Activated CD4-positive, alpha-beta memory T cell treated with anti-CD3 and anti-CD28 coated beads for 36 hours (primary cell): ENCODE results near the gene AKR7A3. TPM values are rescaled to one million over a fixed set of nuclear protein-coding genes. Genes with fewer than 3 reads are reported as not detected.
A peak's percentile ranks its signal among the peaks of the same experiment; 100 is the strongest.

Experiments used
- CTCF ChIA-PET: fragments of 350-600 bp; sonication (Branson Sonifier 250); formaldehyde crosslinking; loops from one replicate; lab custom pipeline; 2021; ENCODE audit warnings: antibody characterized with exemption, inconsistent platforms; lab: Charles Lee
- POLR2A ChIA-PET: fragments of 350-600 bp; sonication (Branson Sonifier 250); formaldehyde crosslinking; loops from one replicate; lab custom pipeline; 2021; ENCODE audit warnings: antibody characterized with exemption; lab: Charles Lee
- DNase-seq: peaks from one replicate; pipeline ENCODE4 v3.0.0-alpha.2; 2020
- H3K27ac Mint-ChIP-seq: one replicate; pipeline ENCODE4 v1.8.0; 2021; ENCODE audit warnings: mixed read lengths
- H3K27me3 Mint-ChIP-seq: one replicate; pipeline ENCODE4 v1.8.0; 2021; ENCODE audit warnings: mixed read lengths
- H3K36me3 Mint-ChIP-seq: one replicate; pipeline ENCODE4 v1.8.0; 2021; ENCODE audit warnings: mixed read lengths
- H3K4me1 Mint-ChIP-seq: one replicate; pipeline ENCODE4 v1.8.0; 2021; ENCODE audit warnings: low read depth, mixed read lengths
- H3K4me3 Mint-ChIP-seq: one replicate; pipeline ENCODE4 v1.8.0; 2021; ENCODE audit warnings: mild to moderate bottlenecking, mixed read lengths
- H3K9me3 Mint-ChIP-seq: one replicate; pipeline ENCODE4 v1.8.0; 2021; ENCODE audit warnings: mixed read lengths
- intact Hi-C: fragments of 100-400 bp; cut with micrococcal nuclease; formaldehyde crosslinking; loops from one replicate; pipeline ENCODE4 v1.15.1; 2023
- total RNA-seq, 2 experiments: library from RNA; stranded (reverse); gene quantifications; one replicate each; pipeline ENCODE4 v1.2.3, GENCODE V29; 2021

Gene AKR7A3
- total RNA-seq, 2 experiments from 2014 or later = 0.80 to 0.88 TPM

DNA sequence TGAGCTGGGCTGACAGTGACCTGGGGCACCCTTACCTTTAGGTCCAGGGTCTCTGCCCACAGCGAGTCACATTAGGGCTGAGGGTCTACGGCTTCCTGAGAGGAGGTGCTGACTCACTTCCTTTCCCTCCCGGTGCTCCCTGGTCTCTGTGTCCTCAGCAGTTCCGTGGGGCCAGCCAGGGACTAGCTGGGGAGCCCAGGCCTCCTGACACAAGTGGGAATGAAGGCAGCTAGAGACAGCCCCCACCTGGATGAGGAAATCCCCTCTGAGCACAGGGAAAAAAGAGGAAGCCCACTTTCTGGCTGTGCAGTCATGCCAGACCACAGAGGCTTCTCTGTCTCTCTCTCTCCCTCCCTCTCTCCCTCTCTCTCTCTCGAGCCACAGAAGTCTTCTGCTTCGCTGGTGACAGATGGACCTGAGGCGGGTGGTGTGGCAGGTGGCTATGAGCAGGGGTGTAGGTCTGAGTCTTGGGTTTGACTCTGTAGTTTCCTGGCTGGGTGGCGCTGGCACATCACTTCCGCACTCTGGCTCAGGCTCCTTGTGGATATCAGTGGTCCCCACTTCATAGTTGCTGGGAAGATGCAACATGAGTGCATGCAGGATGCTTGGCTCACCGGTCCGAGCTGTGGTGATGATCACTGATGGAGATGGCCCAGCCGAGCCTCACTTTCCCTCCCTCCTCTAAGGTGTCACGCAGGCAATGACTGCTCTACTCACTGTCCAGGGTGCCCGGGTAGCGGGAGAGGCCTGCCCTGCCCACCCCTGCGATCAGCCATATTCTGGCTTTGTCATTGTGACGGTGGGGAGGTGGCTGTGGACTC is 27.0 kb upstream of the AKR7A3 start:
- Mint-ChIP-seq H3K4me3 (no peak overlapping the region), H3K9me3 (no peaks in the 10 kb centered on the region), H3K4me1 (peaks cover 28% of the 10 kb centered on the region), H3K27ac (no peak overlapping the region), H3K27me3 (no peaks in the 10 kb centered on the region), H3K36me3 (no peaks in the 10 kb centered on the region)
- intact Hi-C loops = no loop called here
- CTCF ChIA-PET = no interaction called here
- DNase-seq = no peak
- POLR2A ChIA-PET = interaction anchor here (1.5 kb wide), 1 partner anchor 15 kb away, joined by 3 read pairs; no protein-coding TSS in a partner anchor

DNA sequence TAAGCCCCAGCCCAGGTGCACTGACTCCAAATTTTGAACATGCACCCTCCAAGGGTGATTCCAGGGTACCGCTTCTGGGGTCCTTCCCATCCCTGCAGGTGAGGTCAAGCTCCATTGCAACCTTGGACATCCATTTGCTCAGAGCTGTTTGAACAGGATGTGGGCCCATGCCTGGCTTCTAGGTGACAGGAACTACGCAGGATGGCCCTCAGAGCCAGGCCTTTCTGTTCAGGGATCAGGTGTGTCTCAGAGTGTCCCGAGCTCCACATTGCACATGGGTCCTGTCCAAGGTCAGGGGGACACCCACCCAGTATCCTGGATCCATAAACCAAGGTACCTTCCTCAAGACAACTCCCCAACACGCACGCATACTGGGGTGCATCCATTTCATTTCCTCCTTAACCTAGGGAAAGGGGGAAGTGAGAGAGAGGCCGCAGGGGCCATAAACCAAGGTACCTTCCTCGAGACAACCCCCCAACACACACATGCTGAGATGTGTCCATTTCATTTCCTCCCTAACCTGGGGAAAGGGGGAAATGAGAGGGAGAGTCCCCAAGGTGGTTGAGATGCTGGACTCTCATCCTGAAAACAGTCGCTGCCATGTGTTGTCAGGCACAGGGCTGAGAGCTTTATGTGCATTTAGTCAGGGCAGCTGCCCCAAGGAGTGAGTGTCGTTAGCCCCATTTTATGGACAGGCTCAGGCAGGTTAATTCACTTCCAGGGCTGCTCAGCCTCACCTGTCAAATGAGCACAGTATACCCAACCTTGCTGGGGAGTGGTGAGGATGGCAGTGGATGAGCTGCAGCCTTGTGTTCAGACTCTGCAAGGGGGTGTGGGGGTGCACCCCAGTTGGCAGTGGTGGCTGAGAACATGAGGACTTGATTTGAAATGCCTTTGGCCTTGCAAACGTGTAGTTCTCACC is 25.7 kb upstream of the AKR7A3 start:
- CTCF ChIA-PET = interaction anchor here (0.6 kb wide), 1 partner anchor 8 kb away, joined by 3 read pairs; no protein-coding TSS in a partner anchor
- intact Hi-C loops = loop anchor here (2.0 kb wide), 1 partner anchor 57 kb away; no protein-coding TSS in a partner anchor
- Mint-ChIP-seq H3K4me3 (no peak overlapping the region), H3K36me3 (no peaks in the 10 kb centered on the region), H3K9me3 (no peaks in the 10 kb centered on the region), H3K27ac (no peak overlapping the region), H3K4me1 (peaks cover 31% of the 10 kb centered on the region), H3K27me3 (no peaks in the 10 kb centered on the region)
- no peak for DNase-seq
- POLR2A ChIA-PET = no interaction called here

DNA sequence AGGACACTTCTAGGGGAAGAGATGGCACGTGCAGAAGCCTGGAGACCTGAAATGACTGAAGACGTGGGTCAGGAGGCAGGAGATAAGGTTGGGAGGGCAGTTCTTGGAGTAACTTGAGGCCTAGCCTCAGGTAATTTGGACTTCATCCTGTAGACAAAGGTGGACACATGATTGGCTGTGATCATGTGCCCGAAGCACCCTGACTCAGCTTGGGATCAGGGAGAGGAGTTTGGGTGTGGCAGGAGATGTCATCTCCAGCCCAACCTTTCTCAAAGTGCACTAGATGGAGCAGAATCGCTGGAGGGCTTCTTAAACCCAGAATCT is 25.0 kb upstream of the AKR7A3 start:
- intact Hi-C loops = loop anchor here (2.0 kb wide), 1 partner anchor 57 kb away; no protein-coding TSS in a partner anchor
- peaks cover 35% of the 10 kb centered on the region for H3K4me1 Mint-ChIP-seq
- ChIA-PET CTCF (interaction anchor here (0.6 kb wide), 1 partner anchor 285 kb away, joined by 6 read pairs; no protein-coding TSS in a partner anchor), POLR2A (no interaction called here)
- H3K4me3 Mint-ChIP-seq = no peak overlapping the region
- H3K27me3 Mint-ChIP-seq = no peaks in the 10 kb centered on the region
- no peak for DNase-seq
- no peak overlapping the region for H3K27ac Mint-ChIP-seq
- no peaks in the 10 kb centered on the region for H3K36me3 Mint-ChIP-seq
- no peaks in the 10 kb centered on the region for H3K9me3 Mint-ChIP-seq

DNA sequence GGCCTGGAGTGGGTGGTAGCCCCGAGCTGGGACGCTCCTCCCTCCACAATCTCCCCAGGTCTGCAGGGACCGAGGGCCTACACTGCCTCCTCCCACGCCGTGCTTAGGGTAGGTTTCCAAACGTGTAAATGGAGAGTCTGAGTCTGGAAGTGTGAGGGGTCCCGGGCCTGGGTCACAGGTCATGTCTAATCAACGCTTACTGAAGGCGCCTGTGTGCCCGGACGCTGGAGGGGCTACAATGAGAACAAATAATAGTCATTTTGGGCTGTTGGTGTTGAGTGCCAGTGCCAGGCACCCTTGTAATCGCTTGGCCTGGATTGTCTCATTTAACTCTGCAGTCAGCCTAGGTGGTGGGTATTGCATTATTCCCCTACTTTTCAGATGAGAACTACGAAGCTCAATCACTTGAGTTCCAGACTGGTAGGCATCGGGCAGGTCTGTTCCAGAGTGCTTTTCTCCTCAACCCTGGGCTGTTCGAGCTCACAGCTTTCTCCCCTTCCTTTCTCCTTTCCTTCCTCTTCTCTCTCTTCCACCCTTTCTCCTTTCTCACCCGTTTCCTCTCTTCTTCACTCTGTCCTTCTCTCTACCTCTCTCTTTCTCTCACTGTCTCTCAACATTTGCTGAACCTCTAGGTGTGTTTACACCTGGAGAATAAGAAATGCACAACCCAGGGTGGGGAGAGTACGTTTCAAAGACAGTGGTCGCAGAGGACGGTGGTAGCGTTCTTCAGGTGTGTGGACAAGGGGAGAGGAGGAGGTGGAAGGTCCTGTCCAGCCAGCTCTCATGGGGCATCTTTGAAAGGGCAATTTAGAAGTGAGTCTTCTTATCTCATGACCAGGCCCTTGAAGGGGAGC is 24.4 kb upstream of the AKR7A3 start:
- no peaks in the 10 kb centered on the region for H3K27me3 Mint-ChIP-seq
- H3K4me3 Mint-ChIP-seq = peak overlapping the region; percentile 71
- no peaks in the 10 kb centered on the region for H3K9me3 Mint-ChIP-seq
- H3K4me1 Mint-ChIP-seq = peaks cover 35% of the 10 kb centered on the region
- H3K36me3 Mint-ChIP-seq = no peaks in the 10 kb centered on the region
- intact Hi-C loops = loop anchor here (2.0 kb wide), 1 partner anchor 56 kb away; no protein-coding TSS in a partner anchor
- peak overlapping the region; percentile 35 for H3K27ac Mint-ChIP-seq
- CTCF ChIA-PET = interaction anchor here (0.6 to 1.6 kb wide), 3 partner anchors 29 to 286 kb away, joined by 3 to 6 read pairs (median 4); no protein-coding TSS in a partner anchor
- POLR2A ChIA-PET = interaction anchor here (1.0 kb wide), 1 partner anchor 55 kb away, joined by 3 read pairs; no protein-coding TSS in a partner anchor
- DNase-seq = no peak

DNA sequence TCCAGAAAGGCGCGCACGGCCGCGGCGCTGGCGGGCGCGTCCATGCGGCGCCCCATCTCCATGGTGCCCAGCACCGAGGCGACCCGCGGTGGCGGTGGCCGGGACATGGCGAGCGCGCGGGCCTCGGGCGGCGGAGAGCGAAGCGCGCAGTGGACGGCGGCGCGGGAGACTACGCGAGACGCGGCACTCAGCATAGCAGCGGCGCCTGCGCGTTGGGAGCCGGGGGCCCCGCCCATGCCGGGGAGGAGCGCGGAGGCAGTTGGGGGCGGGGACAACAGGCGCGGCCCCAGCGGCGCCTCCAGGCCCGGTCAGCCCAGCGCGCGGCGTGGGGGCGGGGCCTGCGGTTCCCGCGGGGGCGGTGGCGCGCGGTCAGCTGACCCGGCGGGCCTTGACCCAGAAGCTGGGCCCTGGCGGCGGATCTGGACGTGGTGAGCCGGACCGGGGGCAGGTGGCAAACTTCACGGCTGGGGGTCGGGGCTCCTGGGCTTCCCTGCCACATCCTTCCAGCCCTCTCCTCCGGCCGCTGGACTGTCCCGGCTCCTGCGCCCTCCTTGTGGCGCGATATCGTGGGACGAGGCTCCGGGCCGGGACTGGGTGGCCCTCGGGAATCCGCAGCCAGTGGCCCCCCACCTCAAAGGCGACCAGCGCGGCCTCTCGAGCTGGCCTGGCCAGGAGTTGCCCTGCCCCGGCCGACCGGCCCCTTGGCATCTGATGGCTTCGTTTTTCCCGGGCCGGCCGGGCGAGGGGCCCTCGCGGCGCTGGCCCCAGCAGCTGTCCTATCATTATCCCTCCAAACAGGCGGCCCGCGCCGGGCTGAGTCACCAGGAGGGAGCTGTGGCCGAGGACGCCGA is 23.6 kb upstream of the AKR7A3 start, which contains the start of the genes AKR7A2 and SLC66A1:
Gene AKR7A2 (minus strand): TSS at position 214 of the 851 bp plus-strand sequence. CDS start 20 bp downstream, at position 194.
Gene SLC66A1 (plus strand): TSS at position 396 of the 851 bp plus-strand sequence. CDS start 5,352 bp downstream, outside the sequence.
- ChIA-PET POLR2A (interaction anchor here (1.0 kb wide), 1 partner anchor 54 kb away, joined by 3 read pairs; no protein-coding TSS in a partner anchor), CTCF (interaction anchor here (0.6 to 1.6 kb wide), 3 partner anchors 23 to 101 kb away, joined by 3 to 4 read pairs (median 3); no protein-coding TSS in a partner anchor)
- intact Hi-C loops = loop anchor here (2.0 kb wide), 1 partner anchor 55 kb away; no protein-coding TSS in a partner anchor
- peak within 1 kb of the TSS; percentile 79 for H3K4me3 Mint-ChIP-seq
- peaks cover 35% of the 10 kb centered on the region for H3K4me1 Mint-ChIP-seq
- DNase-seq = peak; percentile 91
- peaks cover 5% of the 10 kb centered on the region for H3K36me3 Mint-ChIP-seq
- H3K9me3 Mint-ChIP-seq = no peaks in the 10 kb centered on the region
- H3K27ac Mint-ChIP-seq = peak within 1 kb of the TSS; percentile 35
- H3K27me3 Mint-ChIP-seq = no peaks in the 10 kb centered on the region

DNA sequence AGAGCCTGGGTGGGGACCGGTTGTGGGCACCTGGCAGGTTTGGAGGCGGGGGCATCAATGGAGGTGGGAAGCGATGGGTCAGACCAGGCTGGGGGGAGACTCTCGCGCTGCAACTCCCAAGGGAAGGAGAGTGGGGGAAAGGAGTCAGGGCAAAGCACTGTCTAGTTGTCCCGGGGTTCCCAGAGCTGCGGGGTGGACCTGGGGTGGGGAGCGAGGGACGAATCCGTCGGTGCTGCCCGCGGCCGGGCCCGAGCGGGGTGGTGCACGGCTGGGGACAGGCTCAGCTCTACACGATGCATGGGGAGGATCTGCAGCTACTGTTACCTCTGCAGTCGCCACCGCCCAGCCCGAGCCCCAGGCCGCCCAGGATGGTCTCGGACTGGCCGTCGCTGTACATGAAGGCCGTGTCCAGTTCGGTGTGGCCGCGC is 22.9 kb upstream of the AKR7A3 start:
- H3K27me3 Mint-ChIP-seq = no peaks in the 10 kb centered on the region
- intact Hi-C loops = no loop called here
- H3K27ac Mint-ChIP-seq = no peak overlapping the region
- H3K4me1 Mint-ChIP-seq = peaks cover 35% of the 10 kb centered on the region
- peaks cover 10% of the 10 kb centered on the region for H3K36me3 Mint-ChIP-seq
- ChIA-PET CTCF (interaction anchor here (0.6 to 1.6 kb wide), 4 partner anchors 23 to 112 kb away, joined by 3 read pairs; partner anchors contain the start of gene AKR7A3), POLR2A (no interaction called here)
- H3K4me3 Mint-ChIP-seq = peak overlapping the region; percentile 79
- peak; percentile 26 for DNase-seq
- no peaks in the 10 kb centered on the region for H3K9me3 Mint-ChIP-seq

DNA sequence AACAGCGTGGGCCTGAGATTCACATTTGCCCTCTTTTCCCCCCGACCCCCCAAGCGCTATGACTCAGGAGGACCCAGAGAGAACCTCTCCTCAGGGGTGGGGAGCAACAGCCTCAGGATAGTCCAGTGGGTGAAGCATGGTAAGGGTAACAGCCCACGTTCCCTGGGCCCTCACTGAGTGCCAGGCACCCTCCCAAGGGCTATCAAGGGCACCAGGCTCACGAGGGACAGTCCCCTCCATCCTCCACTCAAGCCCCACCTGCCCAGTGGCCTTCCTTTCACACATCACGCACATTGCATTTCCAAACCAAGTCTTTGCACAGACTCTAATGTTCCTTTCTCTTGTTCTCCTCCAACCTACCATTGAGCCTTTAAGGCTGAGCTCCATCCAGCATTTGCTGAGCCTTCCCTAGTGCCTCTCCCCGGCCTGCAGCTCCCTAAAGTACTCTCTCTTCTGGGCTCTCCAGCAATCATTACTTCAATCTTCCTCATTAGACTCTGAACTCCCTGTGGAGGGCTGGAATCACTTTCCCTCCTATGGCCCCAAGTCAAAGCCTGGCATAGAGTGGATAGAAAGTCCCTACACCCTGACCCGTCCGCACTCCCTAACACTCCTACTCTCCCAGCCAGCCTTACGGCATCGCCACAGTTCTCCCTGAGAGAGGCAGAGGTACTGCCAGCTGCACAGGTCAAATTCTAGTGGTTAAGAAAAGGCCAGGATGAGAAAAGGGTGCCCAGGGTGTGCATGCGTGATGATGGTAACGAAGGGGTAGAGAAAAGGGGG is 22.3 kb upstream of the AKR7A3 start:
- no peak for DNase-seq
- Mint-ChIP-seq H3K9me3 (no peaks in the 10 kb centered on the region), H3K36me3 (peaks cover 10% of the 10 kb centered on the region), H3K27ac (no peak overlapping the region), H3K4me1 (peaks cover 32% of the 10 kb centered on the region), H3K27me3 (no peaks in the 10 kb centered on the region), H3K4me3 (peak overlapping the region; percentile 79)
- POLR2A ChIA-PET = no interaction called here
- intact Hi-C loops = no loop called here
- CTCF ChIA-PET = interaction anchor here (0.6 to 1.6 kb wide), 3 partner anchors 22 to 111 kb away, joined by 3 read pairs; partner anchors contain the start of gene AKR7A3

DNA sequence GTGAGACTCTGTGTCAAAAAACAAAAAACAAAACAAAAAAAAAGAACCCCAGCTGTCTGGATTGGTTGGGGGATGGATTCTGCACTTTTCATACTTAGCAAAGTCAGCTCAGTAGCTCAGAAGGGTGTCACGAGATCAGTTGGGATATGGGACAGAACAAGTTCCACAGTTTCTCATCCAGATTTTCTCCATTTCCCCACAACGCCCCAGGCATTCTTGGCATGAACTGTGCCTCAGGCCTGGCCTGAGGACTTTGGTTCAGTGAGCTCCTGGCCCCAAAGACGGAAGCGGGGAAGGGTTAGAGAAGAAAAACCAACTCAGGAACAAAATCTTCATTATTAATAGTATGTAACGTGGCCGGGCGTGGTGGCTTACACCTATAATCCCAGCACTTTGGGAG is 21.5 kb upstream of the AKR7A3 start:
- Mint-ChIP-seq H3K4me1 (peaks cover 25% of the 10 kb centered on the region), H3K4me3 (no peak overlapping the region), H3K36me3 (peaks cover 12% of the 10 kb centered on the region), H3K9me3 (no peaks in the 10 kb centered on the region), H3K27ac (no peak overlapping the region), H3K27me3 (no peaks in the 10 kb centered on the region)
- intact Hi-C loops = no loop called here
- ChIA-PET CTCF (no interaction called here), POLR2A (no interaction called here)
- no peak for DNase-seq

DNA sequence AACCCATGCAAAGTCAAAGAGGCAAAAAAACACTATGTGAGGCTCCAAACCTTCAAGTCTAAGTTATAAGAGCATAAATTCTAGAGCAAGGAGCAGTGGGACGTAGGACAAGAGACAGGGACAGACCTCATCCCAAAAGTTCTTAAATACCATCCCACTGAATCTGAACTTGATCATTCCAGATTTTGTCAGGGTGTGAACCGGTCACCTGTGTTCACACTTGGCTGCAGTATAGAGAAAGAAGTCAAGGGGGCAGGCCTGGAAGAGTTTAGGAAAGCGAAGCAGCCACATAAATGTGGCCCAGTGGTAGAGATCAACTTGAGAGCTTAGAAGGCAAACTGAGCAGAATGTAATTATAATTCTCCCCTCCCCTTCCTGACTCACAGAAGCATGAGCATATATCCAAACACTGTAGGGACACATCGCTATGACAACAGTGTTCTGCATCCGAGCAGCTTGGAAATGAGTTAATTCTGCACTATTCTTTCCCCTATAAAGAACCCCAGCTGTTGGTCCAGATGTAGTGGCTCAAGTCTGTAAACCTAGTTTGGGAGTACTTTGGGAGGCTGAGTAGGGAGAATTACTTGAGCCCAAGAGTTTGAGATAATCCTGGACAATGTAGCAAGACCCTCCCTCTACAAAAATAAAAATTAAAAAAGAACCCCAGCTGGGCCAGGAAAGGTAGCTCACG is 20.7 kb upstream of the AKR7A3 start:
- H3K27me3 Mint-ChIP-seq = no peaks in the 10 kb centered on the region
- intact Hi-C loops = no loop called here
- CTCF ChIA-PET = no interaction called here
- H3K4me3 Mint-ChIP-seq = no peak overlapping the region
- H3K9me3 Mint-ChIP-seq = no peaks in the 10 kb centered on the region
- no peak overlapping the region for H3K27ac Mint-ChIP-seq
- no peak for DNase-seq
- peaks cover 19% of the 10 kb centered on the region for H3K36me3 Mint-ChIP-seq
- H3K4me1 Mint-ChIP-seq = peaks cover 25% of the 10 kb centered on the region
- POLR2A ChIA-PET = no interaction called here
